ENCODE measurements around the gene RFC5. TPM values are rescaled to one million over a fixed set of nuclear protein-coding genes. Genes with fewer than 3 reads are reported as not detected.

Gene RFC5
- total RNA-seq, 2 donors from 2014 or later = 4.0 to 5.8 TPM

- H3K4me1 ChIP-seq = peaks cover 0 to 5% of the 10 kb centered on the region in 2 donors
- H3K27ac ChIP-seq = no peak overlapping the region
- TF ChIP-seq CTCF (IDR thresholded peaks at IDR 0.05) = no peak
- no peak overlapping the region for H3K4me3 ChIP-seq
- no peaks in the 10 kb centered on the region for H3K36me3 ChIP-seq
- H3K27me3 ChIP-seq = no peaks in the 10 kb centered on the region
- no peaks in the 10 kb centered on the region for H3K9me3 ChIP-seq
- DNase-seq (ENCODE audit: low spot score) = no peak
Measured at GRCh38 chr12:118011377-118011776, 5.1 kb upstream of the RFC5 start.

GRCh38 chr12:118011961-118012360 lies 4.5 kb upstream of the RFC5 start:
- Histone ChIP-seq H3K27ac (no peak overlapping the region), H3K4me1 (peaks cover 0 to 8% of the 10 kb centered on the region in 2 donors), H3K36me3 (no peaks in the 10 kb centered on the region), H3K4me3 (no peak overlapping the region), H3K9me3 (no peaks in the 10 kb centered on the region), H3K27me3 (no peaks in the 10 kb centered on the region)
- TF ChIP-seq CTCF (IDR thresholded peaks at IDR 0.05) = no peak
- DNase-seq (ENCODE audit: low spot score) = no peak

GRCh38 chr12:118013283-118013682 lies 3.2 kb upstream of the RFC5 start:
- DNase-seq (ENCODE audit: low spot score) = no peak
- no peak for TF ChIP-seq CTCF (IDR thresholded peaks at IDR 0.05)
- H3K36me3 ChIP-seq = no peaks in the 10 kb centered on the region
- no peak overlapping the region for H3K4me3 ChIP-seq
- no peaks in the 10 kb centered on the region for H3K27me3 ChIP-seq
- H3K27ac ChIP-seq = no peak overlapping the region
- peaks cover 0 to 16% of the 10 kb centered on the region in 2 donors for H3K4me1 ChIP-seq
- no peaks in the 10 kb centered on the region for H3K9me3 ChIP-seq

- H3K27ac ChIP-seq = no peak overlapping the region
- no peak overlapping the region for H3K4me3 ChIP-seq
- DNase-seq (ENCODE audit: low spot score) = no peak
- peaks cover 13% of the 10 kb centered on the region for H3K36me3 ChIP-seq
- H3K27me3 ChIP-seq = no peaks in the 10 kb centered on the region
- H3K9me3 ChIP-seq = no peaks in the 10 kb centered on the region
- peaks cover 0 to 16% of the 10 kb centered on the region in 2 donors for H3K4me1 ChIP-seq
- TF ChIP-seq CTCF (IDR thresholded peaks at IDR 0.05) = no peak
Measured at GRCh38 chr12:118015306-118015705, 1.2 kb upstream of the RFC5 start.

GRCh38 chr12:118015944-118016343 lies 559 bp upstream of the RFC5 start:
- peaks cover 0 to 16% of the 10 kb centered on the region in 2 donors for H3K4me1 ChIP-seq
- peaks cover 13% of the 10 kb centered on the region for H3K36me3 ChIP-seq
- no peak overlapping the region for H3K27ac ChIP-seq
- no peak for DNase-seq (ENCODE audit: low spot score)
- peak overlapping the region; percentile 77 to 96 for H3K4me3 ChIP-seq
- no peaks in the 10 kb centered on the region for H3K27me3 ChIP-seq
- H3K9me3 ChIP-seq = no peaks in the 10 kb centered on the region
- TF ChIP-seq CTCF (IDR thresholded peaks at IDR 0.05) = no peak

- Histone ChIP-seq H3K9me3 (no peaks in the 10 kb centered on the region), H3K4me1 (peaks cover 0 to 16% of the 10 kb centered on the region in 2 donors), H3K36me3 (peaks cover 13% of the 10 kb centered on the region), H3K4me3 (no peak overlapping the region), H3K27me3 (no peaks in the 10 kb centered on the region), H3K27ac (no peak overlapping the region)
- no peak for TF ChIP-seq CTCF (IDR thresholded peaks at IDR 0.05)
- no peak for DNase-seq (ENCODE audit: low spot score)
Measured at GRCh38 chr12:118017926-118018325, 1.4 kb downstream of the RFC5 start.
